ENCODE results near the gene GLOD4. TPM values are rescaled to one million over a fixed set of nuclear protein-coding genes. Genes with fewer than 3 reads are reported as not detected.

Gene GLOD4
- total and polyA plus RNA-seq, 2 of the 4 experiments (the other 2 are of a cell fraction), result 26.3 to 36.7 TPM

- Histone ChIP-seq H2AK9ac (replicated peaks; ENCODE audit: low read depth, low read length, poor library complexity) (peak within 1 kb of the TSS; percentile 98), H3K4me1 (ENCODE audit: control insufficient read depth, insufficient read depth, low read length) (peaks cover 10% of the 10 kb centered on the region), H2AFZ (replicated peaks; ENCODE audit: low read length, poor library complexity) (peak within 1 kb of the TSS; percentile 99), H3K4me3 (ENCODE audit: insufficient read depth, low read depth, low read length) (peak within 1 kb of the TSS; percentile 88), H3K27me3 (ENCODE audit: control insufficient read depth, insufficient read depth, low read length) (no peaks in the 10 kb centered on the region), H3K27ac (ENCODE audit: insufficient read depth, low read length) (peak within 1 kb of the TSS; percentile 57), H3K9me1 (ENCODE audit: insufficient read depth, low read length) (peaks cover 17% of the 10 kb centered on the region), H3K4me2 (ENCODE audit: low read depth, low read length) (peak within 1 kb of the TSS; percentile 98), H2BK20ac (ENCODE audit: low read depth, low read length) (no peak within 1 kb of the TSS), H4K91ac (ENCODE audit: insufficient read depth, low read depth, low read length) (peak within 1 kb of the TSS; percentile 70), H3K23ac (ENCODE audit: low read depth, low read length) (peak within 1 kb of the TSS; percentile 82), H3K79me1 (ENCODE audit: low read depth in 1 of 2, low read length in 2 of 2) (peaks cover 23 to 43% of the 10 kb centered on the region in 2 experiments), H2BK15ac (ENCODE audit: low read depth, low read length) (no peak within 1 kb of the TSS), H2BK5ac (ENCODE audit: low read depth, low read length, poor library complexity, severe bottlenecking) (peak within 1 kb of the TSS; percentile 57), H3K14ac (replicated peaks; ENCODE audit: low read depth, low read length) (peak within 1 kb of the TSS; percentile 95), H2BK120ac (ENCODE audit: low read depth, low read length) (peak within 1 kb of the TSS; percentile 13), H3K18ac (ENCODE audit: low read depth, low read length) (peak within 1 kb of the TSS; percentile 32; the same call in 1 of the 2 replicates), H2AK5ac (ENCODE audit: low read depth, low read length) (peak within 1 kb of the TSS; percentile 59), H4K5ac (ENCODE audit: low read depth, low read length) (peak within 1 kb of the TSS; percentile 80), H3K9ac (ENCODE audit: low read depth, low read length) (peak within 1 kb of the TSS; percentile 84), H4K8ac (ENCODE audit: low read depth in 2 of 2, low read length in 2 of 2) (peak within 1 kb of the TSS; percentile 95 to 96), H3K4ac (ENCODE audit: low read depth, low read length) (peak within 1 kb of the TSS; percentile 91), H3K9me3 (ENCODE audit: control insufficient read depth, insufficient read depth, low read length) (no peaks in the 10 kb centered on the region), H3K56ac (ENCODE audit: extremely low read depth, insufficient read depth, low read length) (no peak within 1 kb of the TSS; the same call in none of the 2 replicates), H4K20me1 (ENCODE audit: insufficient read depth, low read length) (peaks cover 7% of the 10 kb centered on the region; the same call in 1 of the 2 replicates), H3K36me3 (ENCODE audit: control insufficient read depth, insufficient read depth, low read length) (peaks cover 17% of the 10 kb centered on the region)
- ATAC-seq (ENCODE audit: low read depth) (peak; percentile 88), DNase-seq (peak; percentile 81)
- no TSS peak for BruUV-seq (replicated peaks)
- dilution Hi-C loops (cut with HindIII; ENCODE audit: low sequenced_read_pairs, unreplicated experiment), result no loop called here
- ChIA-PET CTCF (interaction anchor here (0.7 to 1.3 kb wide), 2 partner anchors 13 to 245 kb away, joined by 3 to 4 read pairs; partner anchors contain the start of gene TIMM22), POLR2A (ENCODE audit: unreplicated experiment) (no interaction called here)
- in situ Hi-C loops (cut with MboI; ENCODE audit: low sequenced_read_pairs), result no loop called here
- TF ChIP-seq RAD21 (IDR thresholded peaks at IDR 0.05; ENCODE audit: low read length) (peak; percentile 54), POLR2A (IDR thresholded peaks at IDR 0.05; ENCODE audit: low read depth, low read length) (peak; percentile 70), SMC3 (IDR thresholded peaks at IDR 0.05; ENCODE audit: low read depth, low read length) (peak; percentile 56), MAFK (IDR thresholded peaks at IDR 0.05; ENCODE audit: low read depth, low read length) (no peak), MXI1 (IDR thresholded peaks at IDR 0.05; ENCODE audit: borderline replicate concordance, low read depth, low read length) (peak; percentile 47; the same call in 1 of the 2 replicates), ELK1 (IDR thresholded peaks at IDR 0.05; ENCODE audit: borderline replicate concordance, low read depth, low read length) (no peak), CHD1 (IDR thresholded peaks at IDR 0.05; ENCODE audit: low read depth, low read length) (no peak), RCOR1 (IDR thresholded peaks at IDR 0.05; ENCODE audit: insufficient replicate concordance, low read length) (no peak), NFE2L2 (IDR thresholded peaks at IDR 0.05; ENCODE audit: low read depth, low read length) (no peak), CEBPB (IDR thresholded peaks at IDR 0.05; ENCODE audit: low read depth, low read length) (no peak), MAZ (IDR thresholded peaks at IDR 0.05; ENCODE audit: borderline replicate concordance, low read depth, low read length) (0 out of 2 replicates have a peak, but pooled peaks have one; percentile 73)
- TF ChIP-seq, protein P1, sequence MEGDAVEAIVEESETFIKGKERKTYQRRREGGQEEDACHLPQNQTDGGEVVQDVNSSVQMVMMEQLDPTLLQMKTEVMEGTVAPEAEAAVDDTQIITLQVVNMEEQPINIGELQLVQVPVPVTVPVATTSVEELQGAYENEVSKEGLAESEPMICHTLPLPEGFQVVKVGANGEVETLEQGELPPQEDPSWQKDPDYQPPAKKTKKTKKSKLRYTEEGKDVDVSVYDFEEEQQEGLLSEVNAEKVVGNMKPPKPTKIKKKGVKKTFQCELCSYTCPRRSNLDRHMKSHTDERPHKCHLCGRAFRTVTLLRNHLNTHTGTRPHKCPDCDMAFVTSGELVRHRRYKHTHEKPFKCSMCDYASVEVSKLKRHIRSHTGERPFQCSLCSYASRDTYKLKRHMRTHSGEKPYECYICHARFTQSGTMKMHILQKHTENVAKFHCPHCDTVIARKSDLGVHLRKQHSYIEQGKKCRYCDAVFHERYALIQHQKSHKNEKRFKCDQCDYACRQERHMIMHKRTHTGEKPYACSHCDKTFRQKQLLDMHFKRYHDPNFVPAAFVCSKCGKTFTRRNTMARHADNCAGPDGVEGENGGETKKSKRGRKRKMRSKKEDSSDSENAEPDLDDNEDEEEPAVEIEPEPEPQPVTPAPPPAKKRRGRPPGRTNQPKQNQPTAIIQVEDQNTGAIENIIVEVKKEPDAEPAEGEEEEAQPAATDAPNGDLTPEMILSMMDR (conservative IDR thresholded peaks at IDR 0.05; ENCODE audit: low read depth, low read length), result peak; percentile 92
- intact Hi-C loops (cut with micrococcal nuclease), result no loop called here
- 0% methylated on average over 43 of the region's 87 CpGs; no CpG with 5 or more reads in 1 of the 2 experiments for WGBS, 2 experiments (ENCODE audit: extremely low coverage in 2 of 2, insufficient read length in 1 of 2)
These were observed 30.0 kb downstream of the GLOD4 start, which contains the start of gene GEMIN4 for GRCh38 chr17:752002-752619. Gene GEMIN4 (minus strand): TSS chr17:752264. CDS start chr17:752142, 122 bp downstream.

Data from IMR-90 (cell line).